H1 (cell line): ENCODE data around the gene IL16. TPM values are rescaled to one million over a fixed set of nuclear protein-coding genes. Genes with fewer than 3 reads are reported as not detected.

Experiments used
- CEBPB ChIP-seq: IDR thresholded peaks from 2 replicates; pipeline ENCODE4 v1.6.1; 2012; ENCODE audit warnings: low read depth, low read length
- CHD7 ChIP-seq: fragments of 300-600 bp; sonication (generic); IDR thresholded peaks from 2 replicates; pipeline ENCODE4 v1.7.1; 2012; ENCODE audit warnings: low read length, moderate library complexity, mild to moderate bottlenecking, inconsistent platforms; ENCODE audit not compliant: insufficient replicate concordance
- CTBP2 ChIP-seq: IDR thresholded peaks from 2 replicates; pipeline ENCODE4 v1.7.0; 2011; ENCODE audit warnings: borderline replicate concordance, mild to moderate bottlenecking, moderate library complexity, mixed read lengths, low read length; ENCODE audit not compliant: insufficient read depth, insufficient read length
- FOSL1 ChIP-seq: IDR thresholded peaks from 2 replicates; pipeline ENCODE4 v1.6.1; 2011; ENCODE audit warnings: mild to moderate bottlenecking, low read depth, low read length, moderate library complexity; ENCODE audit not compliant: insufficient read depth
- SRF ChIP-seq: IDR thresholded peaks from 2 replicates; pipeline ENCODE4 v1.6.1; 2011; ENCODE audit warnings: mild to moderate bottlenecking, low read depth, low read length, moderate library complexity
- TAF7 ChIP-seq: optimal IDR thresholded peaks from 2 replicates; pipeline ENCODE3; 2011; ENCODE audit warnings: low read depth, mild to moderate bottlenecking, inconsistent platforms, low read length, moderate library complexity, borderline replicate concordance
- USF2 ChIP-seq: IDR thresholded peaks from 2 replicates; pipeline ENCODE4 v1.6.1; 2011; ENCODE audit warnings: low read length, improper control_type of control experiment
- polyA plus RNA-seq, 7 experiments: library from polyadenylated mRNA; depleted of rRNA in 3 of 7; stranded (reverse) in 5 of 7; unstranded in 2 of 7; fragments of >200 nt in 5 of 7; fragments of 200-250 nt in 2 of 7; gene quantifications; 1 replicate in 5 of 7; 2 replicates in 1 of 7; 4 replicates in 1 of 7; pipeline versions ENCODE4 v1.2.1 to v1.2.3, GENCODE V29; 2011 to 2013; ENCODE audit warnings: missing spikeins in 2 of 7, mixed read lengths in 2 of 7
- total RNA-seq: library from RNA; stranded (reverse); fragmentation: NEBNext Ultra II Directional; extraction: Animal tissue kit (Norgen Biotek cat#: 25700); gene quantifications from 2 replicates; pipeline ENCODE4 v1.2.1, GENCODE V29; 2021

Gene IL16
- total and polyA plus RNA-seq, 2 of the 8 experiments (the other 6 are each of a cell fraction or from before 2014, with no cell fraction given), result 0.03 to 0.09 TPM

DNA sequence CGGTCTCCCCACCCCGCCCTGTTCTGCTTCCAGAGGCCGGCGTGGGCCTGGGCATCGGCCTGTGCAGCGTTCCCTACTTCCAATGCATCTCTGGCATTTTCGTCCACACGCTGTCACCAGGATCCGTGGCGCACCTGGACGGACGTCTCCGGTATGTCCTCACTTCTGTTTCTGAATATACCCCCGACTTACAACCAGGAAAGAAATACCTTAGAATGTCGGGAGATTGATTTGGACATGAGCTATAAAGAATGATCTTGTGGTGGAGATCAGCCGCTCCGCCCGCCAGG, 85.9 kb downstream of the IL16 start (continued):
- no peak for TF ChIP-seq CHD7
- no peak for TF ChIP-seq CEBPB
- TF ChIP-seq CTBP2, result no peak
- TF ChIP-seq FOSL1, result no peak
- TF ChIP-seq TAF7, result no peak
- TF ChIP-seq USF2, result no peak
- TF ChIP-seq SRF, result no peak
